Stimulated activated CD4-positive, alpha-beta T cell treated with anti-CD3 and anti-CD28 coated beads, Interleukin-12 subunit alpha, Interleukin-12 subunit beta, amount 100 ng/mL, for 48 hours (primary cell): ENCODE results near the gene MITF.
"Not testable (repeated sequence)": the region's sequence is repeated elsewhere in the genome, so short reads cannot be mapped to it uniquely, and the experiment has no call there.

Source experiments
- DNase-seq, 3 donors: peaks; one replicate each; pipeline ENCODE4 v3.0.0-alpha.2; 2020; ENCODE audit warnings: low read depth in 2 of 3, low spot score in 1 of 3

Gene MITF

DNA sequence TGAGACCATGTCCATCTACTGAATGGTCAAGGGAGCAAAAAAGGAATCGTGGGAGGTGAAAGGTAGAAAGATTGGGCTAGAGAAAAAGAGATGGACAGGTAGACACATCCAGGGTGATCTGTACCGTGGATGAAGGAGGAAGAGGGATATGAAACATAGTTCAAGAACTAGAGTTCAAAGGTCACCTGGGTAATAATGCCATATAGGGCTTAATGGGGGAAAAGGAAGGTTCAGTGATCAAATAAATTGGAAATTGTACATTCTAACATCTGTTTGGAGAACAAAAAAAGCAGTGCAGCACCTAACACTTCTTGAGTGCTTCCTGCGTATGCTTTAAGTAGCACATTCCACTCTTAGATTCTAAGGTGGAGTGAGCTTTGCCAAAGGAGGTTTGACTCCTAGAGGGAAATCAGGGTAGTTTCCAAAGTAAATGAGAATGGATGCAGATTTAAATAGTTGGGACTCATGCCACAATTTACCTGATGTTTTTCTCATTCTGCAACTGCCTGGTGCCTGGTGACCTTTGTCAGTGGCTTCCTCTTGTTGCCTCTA lies 46.6 kb downstream of the MITF start:
- no peak for DNase-seq

GRCh38 chr3:69786854-69787253 lies 47.6 kb downstream of the MITF start:
- DNase-seq, result no peak

- no peak for DNase-seq
These were observed 48.3 kb downstream of the MITF start for GRCh38 chr3:69787436-69788168.

DNA sequence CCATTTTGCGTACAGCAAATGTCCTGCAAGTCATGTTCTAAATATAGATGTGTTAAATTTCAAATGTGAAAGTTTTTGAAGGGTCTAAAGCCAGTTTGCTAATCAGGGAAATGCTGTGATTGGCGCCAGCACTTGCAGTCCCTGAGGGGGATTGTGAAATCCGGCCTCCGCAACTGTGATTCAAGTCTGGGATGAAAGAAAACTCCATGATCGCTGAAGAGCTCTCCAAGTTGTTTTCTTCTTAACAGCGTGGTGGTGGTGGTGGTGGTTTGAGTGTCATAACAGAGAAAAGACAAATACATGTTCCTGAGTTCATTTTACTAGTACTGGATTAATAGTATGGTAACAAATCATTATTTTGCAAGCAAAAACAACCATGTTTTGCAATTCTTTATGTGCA lies 51.8 kb downstream of the MITF start:
- DNase-seq, result no peak

DNA sequence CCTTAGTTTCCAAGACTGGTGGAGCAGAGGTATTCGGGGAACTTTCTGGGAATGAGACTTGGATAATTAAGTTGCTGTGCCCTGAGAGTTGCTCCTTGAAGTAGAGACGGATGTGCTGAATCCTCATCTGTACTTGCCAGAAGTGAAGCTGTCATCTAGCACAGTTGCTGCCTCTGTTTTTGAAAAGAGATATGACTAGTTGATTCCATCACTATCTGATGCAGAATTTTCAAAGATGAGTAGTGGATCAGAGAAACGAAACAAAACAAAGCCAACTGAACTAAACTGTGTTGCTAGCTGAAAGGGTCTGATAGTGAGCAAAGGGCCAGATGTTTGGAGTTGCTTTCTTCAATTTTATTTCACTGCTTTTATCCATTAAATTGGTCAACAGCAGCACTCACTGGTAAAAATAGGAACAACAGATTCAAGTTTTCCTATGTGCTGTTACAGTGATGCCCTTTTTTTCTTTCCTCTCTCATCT lies 52.7 kb downstream of the MITF start:
- DNase-seq, result no peak

DNA sequence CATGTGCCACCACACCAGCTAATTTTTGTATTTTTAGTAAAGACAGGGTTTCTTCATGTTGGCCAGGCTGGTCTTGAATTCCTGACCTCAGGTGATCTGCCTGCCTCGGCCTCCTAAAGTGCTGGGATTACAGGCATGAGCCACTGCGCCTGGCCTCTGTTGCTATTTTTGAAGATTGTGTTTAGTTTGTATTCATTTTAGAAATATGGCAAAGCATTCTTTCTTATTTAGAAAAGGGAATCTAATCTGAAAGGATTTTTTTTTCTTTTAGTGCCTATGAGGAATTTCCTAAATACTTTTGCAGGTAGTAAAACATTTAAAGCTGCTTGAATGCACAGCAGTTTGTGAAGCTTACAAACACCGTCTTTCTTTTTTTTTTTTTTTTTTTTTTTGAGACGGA lies 56.9 kb downstream of the MITF start:
- DNase-seq, result not testable (repeated sequence)

- DNase-seq, result no peak
These were observed 64.5 kb downstream of the MITF start for GRCh38 chr3:69803681-69804270.

- DNase-seq, result no peak
These were observed 66.2 kb downstream of the MITF start for GRCh38 chr3:69805491-69805890.

GRCh38 chr3:69806735-69807438 lies 67.6 kb downstream of the MITF start:
- DNase-seq, result no peak

- no peak for DNase-seq
These were observed 68.4 kb downstream of the MITF start for GRCh38 chr3:69807674-69808073.

GRCh38 chr3:69809076-69809835 lies 70.0 kb downstream of the MITF start:
- DNase-seq, result no peak

DNA sequence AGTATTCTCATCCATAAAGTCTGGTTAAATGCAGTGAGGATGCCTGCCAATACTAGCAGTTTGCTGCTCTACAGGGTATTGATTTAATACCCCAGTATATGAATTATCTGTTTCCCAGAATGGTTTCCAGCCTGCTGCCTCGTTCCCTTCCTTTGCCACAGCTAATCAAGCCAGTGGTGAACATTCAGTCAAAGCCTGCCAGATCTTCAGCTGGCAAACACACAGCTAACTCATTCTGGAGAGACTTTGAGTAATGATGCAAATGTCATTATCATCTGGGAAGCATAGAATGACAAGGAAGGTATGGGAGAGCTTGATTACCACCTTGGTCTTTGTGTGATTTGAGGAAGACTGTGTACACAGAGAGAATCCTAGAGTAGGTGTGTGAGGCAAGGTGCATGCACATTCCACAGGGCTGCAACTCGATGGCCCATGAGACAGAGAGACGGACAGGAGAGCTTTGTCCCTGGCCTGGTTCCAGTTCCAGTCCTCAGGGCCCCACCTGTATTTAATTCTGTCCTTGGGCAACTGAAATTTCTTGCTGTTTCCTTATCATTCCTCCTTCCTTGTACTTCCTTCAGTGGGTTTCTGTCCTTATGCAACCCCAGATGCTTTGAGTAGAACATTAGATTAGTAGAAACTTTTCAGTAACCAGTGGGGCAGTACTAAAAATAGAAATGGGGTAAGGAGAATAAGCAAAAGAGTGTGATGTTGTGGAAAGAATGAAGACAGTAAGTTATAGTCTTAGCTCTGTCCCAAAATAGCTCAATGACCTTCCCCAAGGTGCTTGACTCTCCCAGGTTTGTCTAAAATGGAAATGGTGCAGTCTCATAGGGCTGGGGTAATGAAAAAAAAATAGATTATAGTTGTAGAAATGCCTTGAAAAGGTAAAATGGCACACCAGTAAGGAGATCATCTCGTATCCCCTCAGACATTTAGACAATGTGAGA lies 72.5 kb downstream of the MITF start:
- no peak for DNase-seq

DNA sequence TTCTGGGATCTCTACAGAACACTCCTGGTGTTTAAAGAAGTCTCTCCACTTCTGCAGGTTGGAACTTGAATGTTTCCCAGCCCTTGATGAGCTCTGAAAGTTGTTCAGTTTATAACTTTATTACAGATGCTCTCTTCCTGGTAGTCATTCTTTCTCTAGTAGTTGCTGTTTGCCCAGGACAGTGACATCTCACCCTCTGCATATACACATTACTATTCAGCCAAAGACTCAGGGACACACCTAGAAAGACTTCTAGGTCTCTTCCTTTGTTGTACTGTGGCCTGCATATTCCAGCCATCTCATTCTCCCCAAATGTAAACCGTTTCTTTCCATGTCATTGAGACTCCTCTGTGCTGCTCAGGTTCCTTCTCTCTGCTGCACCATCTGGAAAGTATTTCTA lies 76.7 kb downstream of the MITF start:
- no peak for DNase-seq

- DNase-seq, result no peak
These were observed 78.7 kb downstream of the MITF start for GRCh38 chr3:69817988-69818387.

GRCh38 chr3:69819282-69819681 lies 80.0 kb downstream of the MITF start:
- no peak for DNase-seq

DNA sequence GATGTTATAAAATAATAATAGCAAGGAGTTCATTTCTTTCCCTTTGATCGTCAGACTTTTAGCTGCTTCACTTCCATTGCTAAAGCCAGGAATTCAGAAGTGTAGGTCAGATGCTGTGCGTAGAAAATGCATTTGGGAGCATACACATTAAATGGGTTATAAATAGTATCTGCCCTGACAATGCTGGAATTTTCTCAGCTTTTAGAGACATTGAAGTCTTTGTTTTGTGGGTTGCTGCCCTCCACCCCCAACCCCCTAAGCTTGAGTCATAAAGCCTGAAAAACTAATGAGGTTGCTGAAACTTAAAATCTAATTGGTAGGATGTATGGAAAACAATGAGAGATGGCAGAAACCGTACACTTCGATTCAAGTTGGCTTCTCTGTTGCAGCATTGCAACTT lies 81.9 kb downstream of the MITF start:
- DNase-seq, result no peak

GRCh38 chr3:69823743-69824142 lies 84.5 kb downstream of the MITF start:
- DNase-seq, result no peak

- no peak for DNase-seq
These were observed 86.2 kb downstream of the MITF start for GRCh38 chr3:69825446-69825845.

DNA sequence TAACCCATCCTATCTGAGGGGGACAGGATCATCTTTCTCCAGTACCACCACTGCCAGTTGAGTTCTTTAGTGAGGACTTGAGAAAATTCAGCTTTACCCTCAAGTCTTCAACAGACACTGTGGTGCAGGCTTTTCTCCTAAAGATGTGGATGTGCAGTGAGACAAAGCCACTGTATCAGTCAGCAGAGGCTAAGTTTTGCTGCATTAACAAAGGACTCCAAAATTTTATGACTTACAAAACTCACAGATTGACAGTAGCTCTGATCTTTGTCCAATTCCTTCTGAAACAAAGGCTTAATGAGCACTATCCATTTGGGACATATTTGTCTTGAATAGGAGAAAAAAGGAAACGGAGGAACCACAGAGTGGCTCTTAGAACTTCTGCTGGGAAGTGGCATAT lies 87.9 kb downstream of the MITF start:
- DNase-seq, result no peak

DNA sequence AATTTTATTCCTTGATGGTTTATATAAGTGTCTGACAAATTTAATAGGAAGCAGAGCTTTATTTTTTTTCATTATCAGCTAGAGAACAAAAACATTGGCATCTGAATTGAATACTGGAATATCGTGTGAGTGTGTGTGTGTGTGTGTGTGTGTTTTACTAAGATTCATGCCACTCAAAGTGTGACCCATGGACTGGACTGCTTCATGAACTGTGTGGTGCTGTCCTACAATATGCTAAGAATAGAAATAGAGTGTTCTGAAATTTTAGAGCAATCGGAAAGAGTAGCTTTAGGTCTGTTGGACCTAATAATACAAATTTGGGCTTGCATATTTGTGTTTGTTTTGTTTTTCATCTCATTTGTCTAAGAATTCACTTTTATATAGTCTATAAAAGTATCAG lies 89.6 kb downstream of the MITF start:
- no peak for DNase-seq
